HepG2 (cell line): ENCODE measurements around the gene CSTB. TPM values are rescaled to one million over a fixed set of nuclear protein-coding genes. Genes with fewer than 3 reads are reported as not detected.

ENCODE experiments used
- ATAC-seq: fragments of 200-7000 bp; cut with Tn5 transposase; 3 replicates; pipeline ENCODE4 v1.9.1; 2020; ENCODE audit warnings: mild to moderate bottlenecking, moderate library complexity
- BruUV-seq: library from RNA; stranded (reverse); fragments of 400-500 nt; replicated peaks from 2 replicates; lab custom pipeline; 2021; lab: Mats Ljungman, UMichigan
- CTCF ChIA-PET: fragments of 300-600 bp; formaldehyde crosslinking; extraction: SDS; loops from one replicate; lab custom pipeline; 2021; ENCODE audit warnings: low total read pairs, inconsistent platforms, low intra/inter-chr PET ratio; lab: Yijun Ruan, JAX
- POLR2A ChIA-PET: fragments of 350-600 bp; sonication (Branson Sonifier 250); formaldehyde crosslinking; loops from one replicate; lab custom pipeline; 2020; ENCODE audit warnings: antibody characterized with exemption, inconsistent platforms; lab: Yijun Ruan, JAX
- DNase-seq: peaks from one replicate; pipeline ENCODE4 v3.0.0-alpha.2; 2015; ENCODE audit warnings: low spot score
- FAIRE-seq: peaks from 3 replicates; lab custom pipeline; 2011; peaks lifted over from hg19 to GRCh38; lab: Jason Lieb, UNC
- H2AFZ ChIP-seq: one replicate; pipeline ENCODE4 v1.6.1; 2011; ENCODE audit warnings: low read length, inconsistent platforms
- H3K27ac ChIP-seq: fragments of 300-600 bp; 3 replicates; pipeline ENCODE4 v1.8.0; 2011; ENCODE audit warnings: mixed run types, mild to moderate bottlenecking, mixed read lengths, low read length, inconsistent platforms; ENCODE audit not compliant: insufficient read depth; ENCODE audit errors: extremely low read length
- H3K27me3 ChIP-seq, 2 experiments: fragments of 200-600 bp in 1 of 2; 2 replicates in 1 of 2; 3 replicates in 1 of 2; pipeline versions ENCODE4 v1.6.0 to v1.8.0; 2011; ENCODE audit warnings: low read length in 2 of 2, mild to moderate bottlenecking in 2 of 2, moderate library complexity in 2 of 2, inconsistent platforms in 1 of 2; ENCODE audit not compliant: insufficient read depth in 2 of 2, control insufficient read depth in 1 of 2
- H3K36me3 ChIP-seq, 2 experiments: fragments of 200-600 bp in 1 of 2; replicated peaks in 1 of 2; 2 replicates in 1 of 2; 3 replicates in 1 of 2; pipeline versions ENCODE4 v1.5.1 to v1.8.0; 2011; ENCODE audit warnings: low read length in 2 of 2, inconsistent platforms in 1 of 2; ENCODE audit not compliant: insufficient read depth in 2 of 2, control insufficient read depth in 1 of 2
- H3K4me1 ChIP-seq: 2 replicates; pipeline ENCODE4 v1.5.1; 2012; ENCODE audit warnings: low read length, inconsistent platforms; ENCODE audit not compliant: insufficient read depth
- H3K4me2 ChIP-seq: 2 replicates; pipeline ENCODE4 v1.6.0; 2011; ENCODE audit warnings: low read depth, low read length, inconsistent platforms
- H3K4me3 ChIP-seq, 3 experiments: fragments of 200-600 bp in 1 of 3; sonication (generic), shearing (Covaris generic) in 1 of 3; replicated peaks in 1 of 3; 2 replicates each; pipeline ENCODE4 v1.5.1; 2011 to 2016; ENCODE audit warnings: low read length in 3 of 3, inconsistent platforms in 2 of 3, low read depth in 2 of 3, mild to moderate bottlenecking in 2 of 3, control low read depth in 1 of 3, mixed read lengths in 1 of 3; ENCODE audit not compliant: insufficient read depth in 1 of 3
- H3K79me2 ChIP-seq: one replicate; pipeline ENCODE4 v1.6.1; 2011; ENCODE audit warnings: low read length, inconsistent platforms; ENCODE audit not compliant: insufficient read depth
- H3K9ac ChIP-seq: 2 replicates; pipeline ENCODE4 v1.6.0; 2011; ENCODE audit warnings: mild to moderate bottlenecking, low read depth, low read length, inconsistent platforms; ENCODE audit not compliant: insufficient read depth
- H3K9me3 ChIP-seq: 2 replicates; pipeline ENCODE4 v1.5.1; 2012; ENCODE audit warnings: mild to moderate bottlenecking, low read length
- H4K20me1 ChIP-seq: 2 replicates; pipeline ENCODE4 v1.6.0; 2011; ENCODE audit warnings: inconsistent platforms, mild to moderate bottlenecking, low read length, moderate library complexity; ENCODE audit not compliant: insufficient read depth
- AHR ChIP-seq: IDR thresholded peaks from 2 replicates; pipeline ENCODE4 v1.6.1; 2018; ENCODE audit warnings: missing genetic modification reagents, missing compliant biosample characterization
- ATF5 ChIP-seq: sonication (generic); formaldehyde crosslinking; IDR thresholded peaks from 2 replicates; pipeline ENCODE4 v1.4.0; 2020; ENCODE audit warnings: mild to moderate bottlenecking, low read depth, missing genetic modification reagents
- ESRRA ChIP-seq: sonication (generic); formaldehyde crosslinking; IDR thresholded peaks from 2 replicates; pipeline ENCODE4 v1.5.1; 2020; ENCODE audit warnings: mild to moderate bottlenecking, low read depth, missing genetic modification reagents
- HIC2 ChIP-seq: sonication (generic); formaldehyde crosslinking; IDR thresholded peaks from 2 replicates; pipeline ENCODE4 v1.9.0; 2022; ENCODE audit warnings: low read depth, missing genetic modification reagents
- HNRNPL ChIP-seq: fragments of 200-400 bp; formaldehyde crosslinking; IDR thresholded peaks from 2 replicates; pipeline ENCODE4 v1.6.1; 2017; ENCODE audit warnings: mild to moderate bottlenecking, low read depth, low read length
- KDM2A ChIP-seq: sonication (generic); formaldehyde crosslinking; IDR thresholded peaks from 2 replicates; pipeline ENCODE4 v1.4.0; 2020; ENCODE audit warnings: low read depth, missing genetic modification reagents, borderline replicate concordance
- PCBP1 ChIP-seq: fragments of 200-400 bp; formaldehyde crosslinking; IDR thresholded peaks from 2 replicates; pipeline ENCODE4 v1.6.1; 2017; ENCODE audit warnings: mild to moderate bottlenecking, low read depth, low read length, borderline replicate concordance
- RBFOX2 ChIP-seq: fragments of 200-400 bp; formaldehyde crosslinking; IDR thresholded peaks from 2 replicates; pipeline ENCODE4 v1.6.1; 2017; ENCODE audit warnings: low read depth, mild to moderate bottlenecking, low read length
- USF2 ChIP-seq, 2 experiments: sonication (generic) in 1 of 2; formaldehyde crosslinking in 1 of 2; IDR thresholded peaks; 2 replicates each; pipeline versions ENCODE4 v1.5.1 to v1.6.1; 2011 to 2020; ENCODE audit warnings: borderline replicate concordance in 1 of 2, low read depth in 1 of 2, low read length in 1 of 2, mild to moderate bottlenecking in 1 of 2, missing genetic modification reagents in 1 of 2, moderate library complexity in 1 of 2
- ZNF232 ChIP-seq: sonication (generic); formaldehyde crosslinking; IDR thresholded peaks from 2 replicates; pipeline ENCODE4 v1.4.0; 2020; ENCODE audit warnings: missing genetic modification reagents, borderline replicate concordance
- ZNF263 ChIP-seq: sonication (generic); formaldehyde crosslinking; IDR thresholded peaks from 2 replicates; pipeline ENCODE4 v1.4.0; 2020; ENCODE audit warnings: missing genetic modification reagents
- ZNF296 ChIP-seq: sonication (generic); formaldehyde crosslinking; conservative IDR thresholded peaks from 2 replicates; pipeline ENCODE4 v1.5.0; 2020; ENCODE audit warnings: mild to moderate bottlenecking, missing genetic modification reagents
- ZNF687 ChIP-seq: sonication (generic); formaldehyde crosslinking; IDR thresholded peaks from 2 replicates; pipeline ENCODE4 v1.5.1; 2020; ENCODE audit warnings: mild to moderate bottlenecking, missing genetic modification reagents, moderate library complexity
- WGBS: methylation state at CpG from one replicate; pipeline ENCODE4 v1.1.6; 2017; ENCODE audit warnings: low lambda C conversion rate; 5-methylcytosine and 5-hydroxymethylcytosine counted together
- in situ Hi-C: cut with HindIII; loops from 2 replicates; pipeline ENCODE4 v1.10.0; 2017; ENCODE audit warnings: low pct_unique_long_range_greater_than_20kb; ENCODE audit not compliant: extremely low pct_ligation_motif_present
- intact Hi-C: fragments of 100-400 bp; cut with micrococcal nuclease; formaldehyde crosslinking; loops from one replicate; pipeline ENCODE4 v1.10.0; 2022; ENCODE audit not compliant: unreplicated experiment
- polyA plus RNA-seq, 8 experiments: library from polyadenylated mRNA; depleted of rRNA in 3 of 8; stranded (reverse) in 7 of 8; unstranded in 1 of 8; fragments of >200 nt; fragmentation: Illumina TruSeq in 4 of 8; extraction: Trizol in 4 of 8; gene quantifications; 2 replicates each; pipeline versions ENCODE4 v1.2.1 to v1.2.3, GENCODE V29; 2011 to 2016; ENCODE audit warnings: low read depth in 4 of 8, missing spikeins in 1 of 8, mixed read lengths in 1 of 8; ENCODE audit not compliant: insufficient read depth in 1 of 8
- total RNA-seq, 5 experiments: library from RNA; depleted of rRNA; stranded (reverse); fragments of >200 nt; fragmentation: Illumina TruSeq; extraction: Trizol; gene quantifications; 2 replicates each; pipeline ENCODE4 v1.2.3, GENCODE V29; 2016; ENCODE audit warnings: low read depth in 1 of 5

The CSTB gene
- total and polyA plus RNA-seq, 2 of the 13 experiments (the other 11 are each of a cell fraction or from before 2014, with no cell fraction given): 11.7 to 94.1 TPM

- ChIA-PET POLR2A (no interaction called here), CTCF (no interaction called here)
- ATAC-seq (no peak), FAIRE-seq (no peak), DNase-seq (peak; percentile 21)
- no peak overlapping the region for H2AFZ ChIP-seq
- peak overlapping the region in 1 of 3 experiments; percentile 27; a peak in 1 of 6 replicates for H3K4me3 ChIP-seq
- H3K4me2 ChIP-seq: 0 out of 2 replicates have a peak overlapping the region, but pooled peaks have one; percentile 5
- H3K27ac ChIP-seq: no peak overlapping the region
- peaks cover 60% of the 10 kb centered on the region for H3K4me1 ChIP-seq
- WGBS: 42% methylated on average over 15 of the region's 27 CpGs
- no TSS peak for BruUV-seq
- intact Hi-C loops (loop anchor here (10.0 kb wide), 1 partner anchor 103 kb away; no protein-coding TSS in a partner anchor), in situ Hi-C loops (loop anchor here (5.0 kb wide), 1 partner anchor 125 kb away; no protein-coding TSS in a partner anchor)
- H3K9ac ChIP-seq: no peak overlapping the region
- H4K20me1 ChIP-seq: no peaks in the 10 kb centered on the region
- H3K27me3 ChIP-seq: peaks cover under 1 to 3% of the 10 kb centered on the region in 2 experiments; a peak in 3 of 5 replicates
- TF ChIP-seq ZNF296 (no peak), RBFOX2 (no peak), ATF5 (no peak), HNRNPL (peak; percentile 90; the same call in 1 of the 2 replicates), ZNF687 (CRISPR knock-in tag) (0 out of 2 replicates have a peak, but pooled peaks have one; percentile 18), ESRRA (CRISPR knock-in tag) (no peak), KDM2A (peak; percentile 56; the same call in 1 of the 2 replicates), ZNF232 (no peak), ZNF263 (CRISPR knock-in tag) (0 out of 2 replicates have a peak, but pooled peaks have one; percentile 14), PCBP1 (0 out of 2 replicates have a peak, but pooled peaks have one; percentile 0), USF2 (IDR thresholded peaks at IDR 0.05; ENCODE audit: low read depth, low read length) (peak; percentile 3; the same call in 1 of the 2 replicates), USF2 (CRISPR knock-in tag; IDR thresholded peaks at IDR 0.05; ENCODE audit: borderline replicate concordance) (no peak), AHR (CRISPR knock-in tag) (0 out of 2 replicates have a peak, but pooled peaks have one; percentile 18), HIC2 (CRISPR knock-in tag) (peak; percentile 53; the same call in 1 of the 2 replicates)
- H3K79me2 ChIP-seq: no peaks in the 10 kb centered on the region
- H3K9me3 ChIP-seq: no peaks in the 10 kb centered on the region
- no peaks in the 10 kb centered on the region; a peak in 1 of 5 replicates for H3K36me3 ChIP-seq
Measured at GRCh38 chr21:43812139-43812821, 36.2 kb upstream of the CSTB start.
